GM12873 (cell line): ENCODE results near the gene RFTN2.

ENCODE experiments used
- CTCF ChIP-seq: IDR thresholded peaks from 2 replicates; pipeline ENCODE4 v1.5.1; 2012; ENCODE audit warnings: low read depth, mild to moderate bottlenecking, moderate library complexity, low read length, control low read depth; ENCODE audit not compliant: insufficient read depth; ENCODE audit errors: missing control alignments

The RFTN2 gene

GRCh38 chr2:197669077-197669476 lies 6.3 kb downstream of the RFTN2 start:
- TF ChIP-seq CTCF = no peak

- no peak for TF ChIP-seq CTCF
These were observed 7.1 kb downstream of the RFTN2 start for GRCh38 chr2:197668296-197668695.

- TF ChIP-seq CTCF = no peak
These were observed 9.1 kb downstream of the RFTN2 start for GRCh38 chr2:197666277-197666676.

GRCh38 chr2:197661626-197662025 lies 13.8 kb downstream of the RFTN2 start:
- no peak for TF ChIP-seq CTCF

- TF ChIP-seq CTCF = no peak
These were observed 17.8 kb downstream of the RFTN2 start for GRCh38 chr2:197657562-197657961.

GRCh38 chr2:197647961-197648690 lies 27.3 kb downstream of the RFTN2 start:
- TF ChIP-seq CTCF = no peak

- no peak for TF ChIP-seq CTCF
These were observed 33.7 kb downstream of the RFTN2 start for GRCh38 chr2:197641666-197642065.
